Spleen (tissue), 11 donors: Measurements from ENCODE around the gene EPN3. TPM values are rescaled to one million over a fixed set of nuclear protein-coding genes. Genes with fewer than 3 reads are reported as not detected.

ENCODE experiments used
- DNase-seq: peaks from one replicate; pipeline ENCODE4 v3.0.0-alpha.2; 2020
- H3K27ac ChIP-seq, 8 donors: fragments of 200-600 bp; sonication (generic) in 7 of 8; 1 replicate in 4 of 8; 2 replicates in 4 of 8; pipeline versions ENCODE4 v1.5.0 to v1.8.0; 2016 to 2021; ENCODE audit warnings: inconsistent platforms in 4 of 8, mild to moderate bottlenecking in 4 of 8, moderate library complexity in 1 of 8
- H3K27me3 ChIP-seq, 7 donors: fragments of 200-600 bp; sonication (generic) in 6 of 7; replicated peaks in 1 of 7; 1 replicate in 4 of 7; 2 replicates in 3 of 7; pipeline versions ENCODE4 v1.5.0 to v1.8.0; 2016 to 2021; ENCODE audit warnings: inconsistent platforms in 3 of 7, mild to moderate bottlenecking in 1 of 7
- H3K36me3 ChIP-seq, 6 donors: fragments of 200-600 bp; sonication (generic) in 5 of 6; 1 replicate in 4 of 6; 2 replicates in 2 of 6; pipeline versions ENCODE4 v1.5.0 to v1.8.0; 2016 to 2021; ENCODE audit warnings: inconsistent platforms in 2 of 6
- H3K4me1 ChIP-seq, 6 donors: fragments of 200-600 bp; sonication (generic) in 5 of 6; 1 replicate in 3 of 6; 2 replicates in 3 of 6; pipeline versions ENCODE4 v1.5.0 to v1.8.0; 2016 to 2021; ENCODE audit warnings: inconsistent platforms in 3 of 6
- H3K4me3 ChIP-seq, 8 donors: fragments of 200-600 bp; sonication (generic) in 7 of 8; 1 replicate in 4 of 8; 2 replicates in 4 of 8; pipeline versions ENCODE4 v1.5.0 to v1.8.0; 2016 to 2021; ENCODE audit warnings: inconsistent platforms in 4 of 8, mild to moderate bottlenecking in 4 of 8, moderate library complexity in 2 of 8
- H3K9me3 ChIP-seq, 8 donors: fragments of 200-600 bp; sonication (generic) in 7 of 8; 1 replicate in 4 of 8; 2 replicates in 4 of 8; pipeline versions ENCODE4 v1.5.0 to v1.8.0; 2016 to 2021; ENCODE audit warnings: inconsistent platforms in 4 of 8
- POLR2A ChIP-seq, 3 donors: fragments of 450-650 bp; IDR thresholded peaks; one replicate each; pipeline ENCODE4 v1.5.1; 2017; ENCODE audit warnings: antibody characterized with exemption in 3 of 3, mild to moderate bottlenecking in 1 of 3
- POLR2AphosphoS5 ChIP-seq, 3 donors: sonication (generic); formaldehyde crosslinking; IDR thresholded peaks; one replicate each; pipeline ENCODE4 v1.5.1; 2017; ENCODE audit warnings: antibody characterized with exemption in 3 of 3
- WGBS, 5 donors: extraction: QIAGEN DNeasy Blood & Tissue Kit in 3 of 5; methylation state at CpG; one replicate each; pipeline versions ENCODE4 v1.1.5 to v1.1.7; 2013 to 2018; 5-methylcytosine and 5-hydroxymethylcytosine counted together
- intact Hi-C: fragments of 100-400 bp; cut with DNase I; formaldehyde crosslinking; loops from one replicate; pipeline ENCODE4 v1.15.0; 2023; ENCODE audit warnings: low total_unique reads
- polyA plus RNA-seq, 3 donors: library from polyadenylated mRNA; stranded (reverse); fragments of 200-250 nt; gene quantifications; one replicate each; pipeline ENCODE4 v1.2.1, GENCODE V29; 2013
- total RNA-seq, 7 donors: library from RNA; depleted of rRNA in 3 of 7; stranded (reverse); fragments of >200 nt in 3 of 7; fragmentation: NEBNext Ultra II Directional in 4 of 7; extraction: Animal tissue kit (Norgen Biotek cat#: 25700) in 4 of 7; gene quantifications; one replicate each; pipeline versions ENCODE4 v1.1.0 to v1.2.1, GENCODE V29; 2016 to 2021
- TF ChIP-seq, protein P1 (sequence below), 11 experiments: fragments of 200-600 bp in 7 of 11; fragments of 450-650 bp in 4 of 11; sonication (generic) in 4 of 11; IDR thresholded peaks in 8 of 11; conservative IDR thresholded peaks in 3 of 11; 1 replicate in 7 of 11; 2 replicates in 4 of 11; pipeline versions ENCODE4 v1.4.0 to v1.8.0; 2016 to 2021; ENCODE audit warnings: antibody characterized with exemption in 11 of 11, inconsistent platforms in 4 of 11, mild to moderate bottlenecking in 1 of 11
- donor health status: healthy with polysubstance abuse.
- donor health status: DM: no; HTN: no; CAD: no; lungs with moderate emphysema.
- donor health status: DM: no; HTN: no; CAD: no.
- donor health status: Bipolar disorder and iron deficiency.
- donor health status: healthy.
- donor health status: DM: no; HTN: no; CAD: no.
- donor health status: DM: yes; HTN: yes; CAD: no.

EPN3 gene
- total and polyA plus RNA-seq, 10 donors, result 0.02 to 0.16 TPM; not detected in 8

DNA sequence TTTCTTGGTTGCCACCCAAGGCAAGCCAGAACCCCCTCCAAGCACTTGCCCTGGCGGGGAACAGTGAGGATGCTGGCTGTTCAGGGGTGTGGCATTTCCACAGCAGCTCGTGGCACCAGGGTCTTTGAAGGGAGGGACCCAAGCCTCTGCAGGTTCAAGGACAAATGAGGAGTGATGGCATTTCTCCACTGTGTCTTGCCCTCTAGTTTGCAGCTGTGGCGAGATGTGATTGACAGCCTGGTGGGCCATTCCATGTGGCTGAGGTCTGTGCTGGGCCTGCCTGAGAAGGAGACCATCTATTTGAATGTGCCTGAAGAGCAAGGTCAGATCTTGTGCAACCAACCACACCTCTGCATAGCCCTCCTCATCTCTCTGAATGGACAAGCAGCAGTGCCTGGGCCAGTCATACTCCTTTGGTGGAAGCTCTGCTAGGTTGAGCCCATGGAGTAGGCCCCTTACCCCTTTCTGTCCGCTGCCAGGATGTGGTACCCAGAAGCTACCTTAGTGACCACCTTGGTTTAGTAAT is 4.5 kb upstream of the EPN3 start:
- Histone ChIP-seq H3K27ac (no peak overlapping the region), H3K4me1 (peaks cover 0 to 13% (median 6%) of the 10 kb centered on the region in 6 donors), H3K36me3 (no peaks in the 10 kb centered on the region), H3K4me3 (no peak overlapping the region), H3K9me3 (no peaks in the 10 kb centered on the region), H3K27me3 (peaks cover 0 to 55% (median 32%) of the 10 kb centered on the region in 7 donors)
- intact Hi-C loops, result no loop called here
- no peak for DNase-seq
- 49 to 85% (median 83%) methylated on average over 1 to 4 of the region's 4 CpGs for WGBS, 5 donors
- TF ChIP-seq POLR2AphosphoS5 (IDR thresholded peaks at IDR 0.05), result no peak
- TF ChIP-seq POLR2A (IDR thresholded peaks at IDR 0.05), result no peak
- TF ChIP-seq, protein P1, sequence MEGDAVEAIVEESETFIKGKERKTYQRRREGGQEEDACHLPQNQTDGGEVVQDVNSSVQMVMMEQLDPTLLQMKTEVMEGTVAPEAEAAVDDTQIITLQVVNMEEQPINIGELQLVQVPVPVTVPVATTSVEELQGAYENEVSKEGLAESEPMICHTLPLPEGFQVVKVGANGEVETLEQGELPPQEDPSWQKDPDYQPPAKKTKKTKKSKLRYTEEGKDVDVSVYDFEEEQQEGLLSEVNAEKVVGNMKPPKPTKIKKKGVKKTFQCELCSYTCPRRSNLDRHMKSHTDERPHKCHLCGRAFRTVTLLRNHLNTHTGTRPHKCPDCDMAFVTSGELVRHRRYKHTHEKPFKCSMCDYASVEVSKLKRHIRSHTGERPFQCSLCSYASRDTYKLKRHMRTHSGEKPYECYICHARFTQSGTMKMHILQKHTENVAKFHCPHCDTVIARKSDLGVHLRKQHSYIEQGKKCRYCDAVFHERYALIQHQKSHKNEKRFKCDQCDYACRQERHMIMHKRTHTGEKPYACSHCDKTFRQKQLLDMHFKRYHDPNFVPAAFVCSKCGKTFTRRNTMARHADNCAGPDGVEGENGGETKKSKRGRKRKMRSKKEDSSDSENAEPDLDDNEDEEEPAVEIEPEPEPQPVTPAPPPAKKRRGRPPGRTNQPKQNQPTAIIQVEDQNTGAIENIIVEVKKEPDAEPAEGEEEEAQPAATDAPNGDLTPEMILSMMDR (IDR thresholded peaks at IDR 0.05 in 8 of 11, conservative IDR thresholded peaks at IDR 0.05 in 3 of 11), result no peak

DNA sequence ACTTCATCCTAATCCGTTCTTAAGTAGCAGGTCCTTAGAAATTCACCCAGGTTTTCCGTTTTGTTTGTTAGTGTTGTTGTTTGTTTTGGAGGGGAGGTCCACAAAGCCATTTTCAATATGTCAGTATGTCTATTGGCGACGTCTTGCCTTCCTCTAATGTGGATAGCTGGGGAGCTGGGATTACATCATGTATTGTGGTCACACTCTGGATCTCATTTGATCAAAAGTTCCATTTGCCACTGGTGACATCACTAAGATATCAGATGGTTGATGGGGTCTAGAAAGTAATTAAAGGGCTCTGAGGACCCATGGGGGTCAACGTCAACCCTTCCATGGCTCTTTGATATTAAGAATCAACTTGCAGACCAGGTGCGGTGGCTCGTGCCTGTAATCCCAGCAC is 2.7 kb upstream of the EPN3 start:
- Histone ChIP-seq H3K9me3 (no peaks in the 10 kb centered on the region), H3K4me1 (peaks cover 0 to 30% (median 16%) of the 10 kb centered on the region in 6 donors), H3K27me3 (peaks cover 0 to 73% (median 34%) of the 10 kb centered on the region in 7 donors), H3K27ac (no peak overlapping the region), H3K36me3 (no peaks in the 10 kb centered on the region), H3K4me3 (no peak overlapping the region)
- intact Hi-C loops, result no loop called here
- WGBS, 5 donors, result 80 to 93% (median 85%) methylated on average over 7 of the region's 7 CpGs
- no peak for DNase-seq
- TF ChIP-seq, protein P1 (IDR thresholded peaks at IDR 0.05 in 8 of 11, conservative IDR thresholded peaks at IDR 0.05 in 3 of 11), result no peak
- TF ChIP-seq POLR2AphosphoS5 (IDR thresholded peaks at IDR 0.05) (no peak), POLR2A (IDR thresholded peaks at IDR 0.05) (no peak)

DNA sequence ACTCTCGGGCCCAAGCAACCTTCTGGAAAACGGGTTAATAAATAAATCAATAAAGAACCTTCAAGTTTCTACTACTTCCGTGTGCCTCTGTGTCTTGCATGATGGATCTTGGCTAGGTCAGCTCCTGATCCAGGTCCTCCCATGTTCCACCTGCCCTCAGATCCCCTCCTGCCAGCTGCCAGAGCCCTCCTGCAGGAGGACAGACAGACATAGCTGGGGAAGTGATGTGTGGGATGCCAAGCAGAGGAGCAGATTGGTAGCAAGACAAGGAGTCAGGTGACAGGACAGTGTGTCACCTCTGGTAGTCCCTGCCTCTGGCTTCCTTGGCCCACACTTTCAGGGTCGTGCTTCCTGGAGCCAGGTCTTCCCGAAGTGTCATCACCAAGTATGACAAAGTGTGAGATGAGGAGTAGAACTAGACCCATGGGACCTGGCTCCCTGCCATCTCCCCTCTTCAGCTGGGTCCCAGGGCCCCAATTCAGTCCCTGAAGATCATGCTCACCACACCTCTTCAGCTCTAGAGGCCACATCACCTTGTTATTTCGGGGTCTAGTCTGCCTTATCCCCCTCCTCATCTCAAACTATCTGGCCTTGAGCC is 1.0 kb upstream of the EPN3 start:
- intact Hi-C loops, result no loop called here
- Histone ChIP-seq H3K36me3 (no peaks in the 10 kb centered on the region), H3K27ac (no peak overlapping the region), H3K4me1 (peaks cover 0 to 30% (median 16%) of the 10 kb centered on the region in 6 donors), H3K27me3 (peaks cover 0 to 73% (median 34%) of the 10 kb centered on the region in 7 donors), H3K4me3 (no peak overlapping the region), H3K9me3 (no peaks in the 10 kb centered on the region)
- TF ChIP-seq, protein P1 (IDR thresholded peaks at IDR 0.05 in 8 of 11, conservative IDR thresholded peaks at IDR 0.05 in 3 of 11), result no peak
- no peak for TF ChIP-seq POLR2AphosphoS5 (IDR thresholded peaks at IDR 0.05)
- no peak for TF ChIP-seq POLR2A (IDR thresholded peaks at IDR 0.05)
- DNase-seq, result no peak
- WGBS, 5 donors, result 55 to 80% (median 72%) methylated on average over 6 of the region's 6 CpGs

DNA sequence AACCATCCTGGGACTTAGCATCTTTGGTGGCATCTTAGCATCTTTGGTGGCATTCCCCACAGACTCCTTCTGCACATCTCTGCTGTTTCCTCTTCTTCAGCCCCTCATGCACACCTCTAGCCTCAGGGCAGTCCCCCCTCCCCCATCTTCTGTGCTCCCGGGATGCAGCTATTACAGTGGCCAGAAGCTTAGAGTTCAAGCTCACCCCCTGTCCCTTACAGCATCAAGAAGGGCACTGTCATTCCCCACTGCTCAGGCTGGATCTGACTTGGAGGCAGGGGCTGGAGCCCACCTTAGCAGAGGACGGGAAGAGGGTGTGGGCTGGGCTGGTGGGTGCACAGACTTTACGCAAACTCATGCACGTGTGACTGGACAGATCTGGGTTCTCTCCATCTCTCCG is 650 bp downstream of the EPN3 start:
- H3K36me3 ChIP-seq, result no peaks in the 10 kb centered on the region
- H3K4me1 ChIP-seq, result peaks cover 0 to 30% (median 16%) of the 10 kb centered on the region in 6 donors
- no peak for DNase-seq
- 12 to 23% (median 20%) methylated on average over 4 to 5 of the region's 5 CpGs for WGBS, 5 donors
- H3K27ac ChIP-seq, result no peak overlapping the region
- TF ChIP-seq POLR2AphosphoS5 (IDR thresholded peaks at IDR 0.05), result no peak
- TF ChIP-seq, protein P1 (IDR thresholded peaks at IDR 0.05 in 8 of 11, conservative IDR thresholded peaks at IDR 0.05 in 3 of 11), result no peak
- no peak for TF ChIP-seq POLR2A (IDR thresholded peaks at IDR 0.05)
- H3K27me3 ChIP-seq, result peaks cover 0 to 69% (median 34%) of the 10 kb centered on the region in 7 donors
- no peak overlapping the region for H3K4me3 ChIP-seq
- H3K9me3 ChIP-seq, result no peaks in the 10 kb centered on the region
- intact Hi-C loops, result no loop called here
